Upper lobe of right lung (tissue), 1 donor: Measurements from ENCODE around the gene DRC7. TPM values are rescaled to one million over a fixed set of nuclear protein-coding genes. Genes with fewer than 3 reads are reported as not detected.
"Not testable (repeated sequence)": the region's sequence is repeated elsewhere in the genome, so short reads cannot be mapped to it uniquely, and the experiment has no call there.

Experiments used
- ATAC-seq: fragments of 200-7000 bp; cut with Tn5 transposase; one replicate; pipeline ENCODE4 v1.9.1; 2020; ENCODE audit warnings: mild to moderate bottlenecking, moderate library complexity
- DNase-seq: peaks from one replicate; pipeline ENCODE4 v3.0.0-alpha.2; 2020
- H3K27ac ChIP-seq: fragments of 200-600 bp; one replicate; pipeline ENCODE4 v1.8.0; 2022
- H3K27me3 ChIP-seq: fragments of 200-600 bp; one replicate; pipeline ENCODE4 v1.8.0; 2022; ENCODE audit warnings: mild to moderate bottlenecking
- H3K36me3 ChIP-seq: fragments of 200-600 bp; one replicate; pipeline ENCODE4 v1.8.0; 2022
- H3K4me1 ChIP-seq: fragments of 200-600 bp; one replicate; pipeline ENCODE4 v1.8.0; 2022
- H3K4me3 ChIP-seq: fragments of 200-600 bp; one replicate; pipeline ENCODE4 v1.8.0; 2022; ENCODE audit warnings: mild to moderate bottlenecking
- H3K9me3 ChIP-seq: fragments of 200-600 bp; one replicate; pipeline ENCODE4 v1.8.0; 2022
- CTCF ChIP-seq: fragments of 200-600 bp; IDR thresholded peaks from one replicate; pipeline ENCODE4 v1.8.0; 2022; ENCODE audit warnings: antibody characterized with exemption
- intact Hi-C: fragments of 100-400 bp; cut with DNase I; formaldehyde crosslinking; loops from one replicate; pipeline ENCODE4 v1.11.0; 2022
- total RNA-seq: library from RNA; stranded (reverse); fragmentation: NEBNext Ultra II Directional; extraction: Animal tissue kit (Norgen Biotek cat#: 25700); gene quantifications from one replicate; pipeline ENCODE4 v1.2.1, GENCODE V29; 2021
- donor health status: DM: no; HTN: yes; CAD: no; lungs with severe emphysema.

Gene DRC7
- total RNA-seq, 1 donor from 2014 or later: not detected

- intact Hi-C loops: no loop called here
- no peaks in the 10 kb centered on the region for H3K9me3 ChIP-seq
- no peak for DNase-seq
- no peak overlapping the region for H3K4me3 ChIP-seq
- H3K27me3 ChIP-seq: peaks cover 5% of the 10 kb centered on the region
- H3K27ac ChIP-seq: no peak overlapping the region
- ATAC-seq: no peak
- H3K4me1 ChIP-seq: no peaks in the 10 kb centered on the region
- TF ChIP-seq CTCF: no peak
- no peaks in the 10 kb centered on the region for H3K36me3 ChIP-seq
Measured at GRCh38 chr16:57670196-57670595, 24.4 kb upstream of the DRC7 start.

GRCh38 chr16:57671451-57671850 lies 23.2 kb upstream of the DRC7 start:
- ATAC-seq, H3K36me3 ChIP-seq, DNase-seq, H3K4me1 ChIP-seq, H3K27ac ChIP-seq, H3K4me3 ChIP-seq, H3K9me3 ChIP-seq, H3K27me3 ChIP-seq, intact Hi-C loops: not testable (repeated sequence)

- Histone ChIP-seq H3K36me3 (no peaks in the 10 kb centered on the region), H3K4me1 (no peaks in the 10 kb centered on the region), H3K4me3 (no peak overlapping the region), H3K27ac (no peak overlapping the region), H3K9me3 (no peaks in the 10 kb centered on the region), H3K27me3 (peaks cover 5% of the 10 kb centered on the region)
- no peak for TF ChIP-seq CTCF
- intact Hi-C loops: no loop called here
- ATAC-seq (no peak), DNase-seq (no peak)
Measured at GRCh38 chr16:57672416-57672815, 22.2 kb upstream of the DRC7 start.

GRCh38 chr16:57672824-57673223 lies 21.8 kb upstream of the DRC7 start:
- no peak for TF ChIP-seq CTCF

GRCh38 chr16:57675741-57676551 lies 18.7 kb upstream of the DRC7 start:
- Histone ChIP-seq H3K27ac (no peak overlapping the region), H3K4me1 (no peaks in the 10 kb centered on the region), H3K9me3 (no peaks in the 10 kb centered on the region), H3K36me3 (no peaks in the 10 kb centered on the region), H3K27me3 (peaks cover 5% of the 10 kb centered on the region), H3K4me3 (no peak overlapping the region)
- DNase-seq (no peak), ATAC-seq (peak; percentile 29)
- TF ChIP-seq CTCF: no peak
- intact Hi-C loops: no loop called here

More at GRCh38 chr16:57672824-57673223, 21.8 kb upstream of the DRC7 start:
- no peak overlapping the region for H3K27ac ChIP-seq
- H3K27me3 ChIP-seq: peaks cover 5% of the 10 kb centered on the region
- H3K4me1 ChIP-seq: no peaks in the 10 kb centered on the region
- no peaks in the 10 kb centered on the region for H3K9me3 ChIP-seq
- H3K36me3 ChIP-seq: no peaks in the 10 kb centered on the region
- ATAC-seq: no peak
- no peak overlapping the region for H3K4me3 ChIP-seq
- no peak for DNase-seq
- intact Hi-C loops: no loop called here

- Histone ChIP-seq H3K4me3 (no peak overlapping the region), H3K9me3 (no peaks in the 10 kb centered on the region), H3K4me1 (no peaks in the 10 kb centered on the region), H3K36me3 (no peaks in the 10 kb centered on the region), H3K27me3 (peaks cover 5% of the 10 kb centered on the region), H3K27ac (no peak overlapping the region)
- intact Hi-C loops: no loop called here
- ATAC-seq (no peak), DNase-seq (no peak)
- no peak for TF ChIP-seq CTCF
Measured at GRCh38 chr16:57676553-57677085, 18.0 kb upstream of the DRC7 start.
